Smooth muscle cell (in vitro differentiated cells): ENCODE measurements around the gene ZNF414. TPM values are rescaled to one million over a fixed set of nuclear protein-coding genes. Genes with fewer than 3 reads are reported as not detected.

Experiments
- DNase-seq: peaks from one replicate; lab custom pipeline; 2025; ENCODE audit not compliant: unreplicated experiment; lab: John Stamatoyannopoulos, UW
- H2AFZ ChIP-seq: fragments of 200-600 bp; sonication (generic); 2 replicates; pipeline ENCODE4 v1.6.0; 2016; ENCODE audit warnings: antibody characterized with exemption, low read depth, mild to moderate bottlenecking
- H3F3A ChIP-seq: fragments of 200-600 bp; sonication (generic); 2 replicates; pipeline ENCODE4 v1.6.0; 2017; ENCODE audit warnings: antibody characterized with exemption, low read depth
- H3K27ac ChIP-seq: fragments of 200-600 bp; sonication (generic); 2 replicates; pipeline ENCODE4 v1.5.1; 2016; ENCODE audit warnings: low read depth, mild to moderate bottlenecking
- H3K27me3 ChIP-seq: fragments of 200-600 bp; sonication (generic); 2 replicates; pipeline ENCODE4 v1.6.1; 2016; ENCODE audit warnings: low read depth, mild to moderate bottlenecking
- H3K36me3 ChIP-seq: fragments of 200-600 bp; sonication (generic); 2 replicates; pipeline ENCODE4 v1.5.1; 2016; ENCODE audit warnings: low read depth
- H3K4me1 ChIP-seq: fragments of 200-600 bp; sonication (generic); 2 replicates; pipeline ENCODE4 v1.5.1; 2016; ENCODE audit warnings: low read depth
- H3K4me2 ChIP-seq: fragments of 200-600 bp; sonication (generic); 2 replicates; pipeline ENCODE4 v1.6.0; 2016; ENCODE audit warnings: mild to moderate bottlenecking
- H3K4me3 ChIP-seq: fragments of 200-600 bp; sonication (generic); 2 replicates; pipeline ENCODE4 v1.5.1; 2016; ENCODE audit warnings: mild to moderate bottlenecking
- H3K79me2 ChIP-seq: fragments of 200-600 bp; sonication (generic); 2 replicates; pipeline ENCODE4 v1.6.0; 2016; ENCODE audit warnings: low read depth, mild to moderate bottlenecking
- H3K9ac ChIP-seq: fragments of 200-600 bp; sonication (generic); 2 replicates; pipeline ENCODE4 v1.6.0; 2016; ENCODE audit warnings: low read depth
- H3K9me3 ChIP-seq: fragments of 200-600 bp; sonication (generic); replicated peaks from 2 replicates; pipeline ENCODE4 v1.5.1; 2016; ENCODE audit warnings: low read depth
- H4K20me1 ChIP-seq: fragments of 200-600 bp; sonication (generic); 2 replicates; pipeline ENCODE4 v1.6.0; 2016; ENCODE audit warnings: low read depth
- WGBS: methylation state at CpG from one replicate; pipeline ENCODE4 v1.1.7; 2016; ENCODE audit warnings: low lambda C conversion rate; 5-methylcytosine and 5-hydroxymethylcytosine counted together
- polyA plus RNA-seq: library from polyadenylated mRNA; unstranded; fragments of >200 nt; fragmentation: Nextera tagmentation; extraction: Ambion mirVana; gene quantifications from 2 replicates; pipeline ENCODE4 v1.2.1, GENCODE V29; 2016
- total RNA-seq: library from RNA; depleted of rRNA; stranded (reverse); fragments of >200 nt; gene quantifications from 2 replicates; pipeline ENCODE4 v1.2.3, GENCODE V29; 2014
- TF ChIP-seq, protein P1 (sequence below): fragments of 200-600 bp; sonication (generic); IDR thresholded peaks from 2 replicates; pipeline ENCODE4 v1.5.1; 2017; ENCODE audit warnings: borderline replicate concordance, mild to moderate bottlenecking, antibody characterized with exemption; ENCODE audit not compliant: insufficient read depth, poor library complexity, severe bottlenecking

The ZNF414 gene
- total and polyA plus RNA-seq, 2 experiments from 2014 or later = 10.2 to 33.0 TPM

DNA sequence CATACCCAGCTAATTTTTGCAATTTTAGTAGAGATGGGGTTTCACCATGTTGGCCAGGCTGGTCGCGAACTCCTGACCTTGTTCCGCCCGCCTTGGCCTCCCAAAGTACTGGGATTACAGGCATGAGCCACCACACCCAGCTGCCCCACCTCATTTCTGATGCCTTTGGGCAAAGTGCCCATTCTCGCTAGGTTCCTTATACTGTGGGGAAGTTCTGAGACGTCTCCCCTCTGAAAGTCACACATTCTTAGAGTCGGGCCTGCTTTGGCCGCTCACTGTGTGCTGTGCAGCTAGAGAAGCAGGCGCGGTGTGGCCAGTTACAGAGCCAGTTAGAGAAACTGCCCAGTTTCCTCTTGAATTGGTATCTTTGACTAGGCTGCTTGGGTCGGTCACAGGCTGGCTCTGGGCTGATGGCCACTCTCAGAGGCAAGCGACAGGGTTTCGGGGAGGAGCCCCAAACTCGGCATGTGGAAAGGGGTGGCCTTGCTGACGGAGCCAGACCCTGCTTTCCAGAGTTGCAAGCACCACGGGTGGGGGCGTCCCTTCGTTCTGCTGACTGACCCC lies 29.6 kb downstream of the ZNF414 start:
- no peaks in the 10 kb centered on the region for H3K27me3 ChIP-seq
- no peaks in the 10 kb centered on the region for H3K9me3 ChIP-seq
- H3K79me2 ChIP-seq = peaks cover 38% of the 10 kb centered on the region
- H3K27ac ChIP-seq = no peak overlapping the region
- WGBS = 95% methylated on average over 18 of the region's 18 CpGs
- TF ChIP-seq, protein P1, sequence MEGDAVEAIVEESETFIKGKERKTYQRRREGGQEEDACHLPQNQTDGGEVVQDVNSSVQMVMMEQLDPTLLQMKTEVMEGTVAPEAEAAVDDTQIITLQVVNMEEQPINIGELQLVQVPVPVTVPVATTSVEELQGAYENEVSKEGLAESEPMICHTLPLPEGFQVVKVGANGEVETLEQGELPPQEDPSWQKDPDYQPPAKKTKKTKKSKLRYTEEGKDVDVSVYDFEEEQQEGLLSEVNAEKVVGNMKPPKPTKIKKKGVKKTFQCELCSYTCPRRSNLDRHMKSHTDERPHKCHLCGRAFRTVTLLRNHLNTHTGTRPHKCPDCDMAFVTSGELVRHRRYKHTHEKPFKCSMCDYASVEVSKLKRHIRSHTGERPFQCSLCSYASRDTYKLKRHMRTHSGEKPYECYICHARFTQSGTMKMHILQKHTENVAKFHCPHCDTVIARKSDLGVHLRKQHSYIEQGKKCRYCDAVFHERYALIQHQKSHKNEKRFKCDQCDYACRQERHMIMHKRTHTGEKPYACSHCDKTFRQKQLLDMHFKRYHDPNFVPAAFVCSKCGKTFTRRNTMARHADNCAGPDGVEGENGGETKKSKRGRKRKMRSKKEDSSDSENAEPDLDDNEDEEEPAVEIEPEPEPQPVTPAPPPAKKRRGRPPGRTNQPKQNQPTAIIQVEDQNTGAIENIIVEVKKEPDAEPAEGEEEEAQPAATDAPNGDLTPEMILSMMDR = no peak
- no peaks in the 10 kb centered on the region for H3F3A ChIP-seq
- H2AFZ ChIP-seq = no peak overlapping the region
- no peak for DNase-seq
- H3K4me1 ChIP-seq = peaks cover 22% of the 10 kb centered on the region
- no peak overlapping the region for H3K4me3 ChIP-seq
- peaks cover 97% of the 10 kb centered on the region for H4K20me1 ChIP-seq
- no peak overlapping the region for H3K4me2 ChIP-seq
- no peak overlapping the region for H3K9ac ChIP-seq
- no peaks in the 10 kb centered on the region for H3K36me3 ChIP-seq

DNA sequence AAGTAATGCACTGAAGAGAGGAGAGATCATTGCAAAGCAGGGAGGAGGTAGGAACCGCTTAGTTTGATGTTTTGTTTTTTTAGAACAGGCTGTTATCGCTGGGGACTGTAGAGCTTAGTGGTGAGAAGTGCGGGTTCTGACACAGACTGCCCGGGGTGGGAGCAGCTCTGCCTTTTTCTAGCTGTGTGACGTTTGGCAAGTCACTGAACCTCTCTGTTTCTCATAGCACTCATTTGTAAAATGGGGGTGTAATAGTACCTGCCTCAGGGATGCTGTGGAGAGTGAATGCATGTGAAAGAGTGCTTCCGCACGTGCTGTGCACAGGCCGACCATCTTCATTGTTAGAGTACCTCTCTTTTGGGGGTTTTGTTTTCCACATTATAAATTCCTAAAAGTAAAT lies 30.8 kb downstream of the ZNF414 start:
- Histone ChIP-seq H3K4me3 (no peak overlapping the region), H3K36me3 (no peaks in the 10 kb centered on the region), H3K4me2 (no peak overlapping the region), H3F3A (peaks cover under 1% of the 10 kb centered on the region), H3K4me1 (peaks cover 13% of the 10 kb centered on the region), H3K9ac (no peak overlapping the region), H4K20me1 (peaks cover 100% of the 10 kb centered on the region), H3K27me3 (no peaks in the 10 kb centered on the region), H3K9me3 (no peaks in the 10 kb centered on the region), H3K27ac (no peak overlapping the region), H3K79me2 (peaks cover 50% of the 10 kb centered on the region), H2AFZ (no peak overlapping the region)
- no peak for DNase-seq
- TF ChIP-seq, protein P1 = no peak
- 95% methylated on average over 8 of the region's 8 CpGs for WGBS

DNA sequence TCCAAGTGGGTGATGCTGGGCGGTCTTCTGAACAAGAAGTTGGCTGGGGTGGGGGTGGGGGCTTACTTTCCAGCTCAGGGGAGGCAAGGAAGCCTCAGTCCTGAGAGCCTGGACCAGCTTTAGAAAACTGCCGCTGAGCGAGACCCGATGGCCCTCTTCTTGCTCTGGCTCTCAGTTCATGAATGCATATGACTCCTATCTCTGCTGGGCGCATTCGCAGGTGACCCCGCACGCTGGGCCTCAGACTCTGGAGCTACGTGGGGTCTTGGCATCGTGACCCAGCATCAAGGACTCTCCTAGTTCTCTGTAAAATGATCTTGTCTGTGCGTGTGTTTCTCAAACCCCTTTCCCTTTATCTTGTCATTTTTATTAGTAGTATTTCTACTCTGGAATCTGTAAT lies 31.3 kb downstream of the ZNF414 start:
- Histone ChIP-seq H2AFZ (no peak overlapping the region), H3F3A (peaks cover 5% of the 10 kb centered on the region), H3K9me3 (no peaks in the 10 kb centered on the region), H3K4me3 (no peak overlapping the region), H3K36me3 (no peaks in the 10 kb centered on the region), H3K79me2 (peaks cover 55% of the 10 kb centered on the region), H3K27me3 (no peaks in the 10 kb centered on the region), H3K27ac (no peak overlapping the region), H4K20me1 (peaks cover 100% of the 10 kb centered on the region), H3K4me1 (peaks cover 8% of the 10 kb centered on the region), H3K9ac (no peak overlapping the region), H3K4me2 (no peak overlapping the region)
- TF ChIP-seq, protein P1 = no peak
- no peak for DNase-seq
- WGBS = 94% methylated on average over 11 of the region's 11 CpGs

DNA sequence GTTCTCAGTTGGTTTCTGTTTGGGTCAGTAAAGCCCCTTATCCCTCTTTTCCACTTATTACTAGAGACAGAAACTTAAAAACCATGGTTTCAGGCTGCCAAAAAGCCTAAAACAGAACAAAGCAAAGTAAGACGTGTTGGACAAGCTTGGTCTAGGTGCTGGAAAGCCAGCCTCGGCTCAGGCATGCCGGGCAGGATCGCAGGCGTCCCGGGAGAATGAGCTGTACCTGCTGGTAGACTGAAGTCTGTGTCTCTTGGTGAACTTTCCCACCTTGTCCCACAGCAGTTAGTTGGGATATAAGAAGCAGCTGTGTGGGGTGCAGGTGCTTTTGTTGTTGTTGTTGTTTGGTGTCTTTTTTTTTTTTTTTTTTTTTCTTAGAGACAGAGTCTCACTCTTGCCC lies 32.4 kb downstream of the ZNF414 start:
- Histone ChIP-seq H3F3A (peaks cover 7% of the 10 kb centered on the region), H3K4me2 (no peak overlapping the region), H3K36me3 (no peaks in the 10 kb centered on the region), H3K4me1 (no peaks in the 10 kb centered on the region), H3K27me3 (no peaks in the 10 kb centered on the region), H3K4me3 (no peak overlapping the region), H4K20me1 (peaks cover 100% of the 10 kb centered on the region), H3K9ac (no peak overlapping the region), H2AFZ (no peak overlapping the region), H3K79me2 (peaks cover 66% of the 10 kb centered on the region), H3K27ac (no peak overlapping the region), H3K9me3 (no peaks in the 10 kb centered on the region)
- no peak for DNase-seq
- WGBS = 94% methylated on average over 6 of the region's 6 CpGs
- TF ChIP-seq, protein P1 = no peak
